ENCODE results near the gene PNKP.

Gene PNKP

GRCh38 chr19:49812997-49813861 lies 54.1 kb downstream of the PNKP start, which contains the start of gene FUZ:
FUZ (minus strand) TSS chr19:49813292; CDS start chr19:49813106, 186 bp downstream.
- peak; percentile 98 for DNase-seq

- no peak for DNase-seq
Measured at GRCh38 chr19:49812452-49812996, 54.9 kb downstream of the PNKP start.

GRCh38 chr19:49811328-49811727 lies 56.0 kb downstream of the PNKP start:
- no peak for DNase-seq

Data from CD4-positive, alpha-beta T cell treated with Interferon alpha-2 for 1 hour (primary cell).